Panc1 (cell line): ENCODE data around the gene SAMD14. TPM values are rescaled to one million over a fixed set of nuclear protein-coding genes. Genes with fewer than 3 reads are reported as not detected.
A peak's percentile ranks its signal among the peaks of the same experiment; 100 is the strongest.

ENCODE experiments used
- ATAC-seq: fragments of 200-7000 bp; cut with Tn5 transposase; 2 replicates; pipeline ENCODE4 v1.9.1; 2020; ENCODE audit warnings: mild to moderate bottlenecking, moderate library complexity
- BruUV-seq: library from RNA; stranded (reverse); fragments of 400-500 nt; replicated peaks from 2 replicates; lab custom pipeline; 2021; lab: Mats Ljungman, UMichigan
- CTCF ChIA-PET: fragments of 300-600 bp; sonication (Branson Sonifier 250); formaldehyde crosslinking; loops from one replicate; lab custom pipeline; 2022; ENCODE audit warnings: antibody characterized with exemption; lab: Charles Lee
- POLR2A ChIA-PET: fragments of 300-600 bp; sonication (Branson Sonifier 250); formaldehyde crosslinking; loops from one replicate; lab custom pipeline; 2022; ENCODE audit warnings: antibody characterized with exemption; lab: Charles Lee
- DNase-seq: peaks from one replicate; pipeline ENCODE4 v3.0.0-alpha.2; 2010; ENCODE audit warnings: low read depth, low spot score
- H3K27ac ChIP-seq: 2 replicates; pipeline ENCODE4 v1.5.1; 2011; ENCODE audit warnings: mild to moderate bottlenecking, low read length, inconsistent platforms
- H3K27me3 ChIP-seq: fragments of 200-500 bp; sonication (Bioruptor generic); 2 replicates; pipeline ENCODE4 v1.6.0; 2014; ENCODE audit warnings: low read length, inconsistent platforms; ENCODE audit not compliant: control insufficient read depth, insufficient read depth
- H3K36me3 ChIP-seq: fragments of 200-500 bp; sonication (Bioruptor generic); 2 replicates; pipeline ENCODE4 v1.5.1; 2014; ENCODE audit warnings: inconsistent platforms, mild to moderate bottlenecking, low read length, moderate library complexity; ENCODE audit not compliant: control insufficient read depth, insufficient read depth
- H3K4me1 ChIP-seq: 2 replicates; pipeline ENCODE4 v1.5.1; 2011; ENCODE audit warnings: inconsistent platforms, mild to moderate bottlenecking, low read length, moderate library complexity; ENCODE audit not compliant: control insufficient read depth, insufficient read depth
- H3K4me3 ChIP-seq, 2 experiments: 2 replicates each; pipeline ENCODE4 v1.5.1; 2011 to 2012; ENCODE audit warnings: low read depth in 2 of 2, low read length in 2 of 2, mild to moderate bottlenecking in 2 of 2, inconsistent platforms in 1 of 2, moderate library complexity in 1 of 2
- H3K9me3 ChIP-seq: fragments of 200-500 bp; sonication (Bioruptor generic); 2 replicates; pipeline ENCODE4 v1.5.1; 2014; ENCODE audit warnings: low read depth, mild to moderate bottlenecking, inconsistent platforms, low read length, moderate library complexity; ENCODE audit not compliant: control insufficient read depth, insufficient read depth
- POLR2AphosphoS5 ChIP-seq: IDR thresholded peaks from 2 replicates; pipeline ENCODE4 v1.6.1; 2012; ENCODE audit warnings: mild to moderate bottlenecking, low read depth, low read length, moderate library complexity
- SIN3A ChIP-seq: IDR thresholded peaks from 2 replicates; pipeline ENCODE4 v1.6.1; 2012; ENCODE audit warnings: low read depth, mild to moderate bottlenecking, low read length, moderate library complexity, borderline replicate concordance; ENCODE audit not compliant: insufficient read depth
- TCF7L2 ChIP-seq: IDR thresholded peaks from 2 replicates; pipeline ENCODE4 v1.6.1; 2011; ENCODE audit warnings: mild to moderate bottlenecking, low read depth, low read length, inconsistent platforms
- in situ Hi-C: cut with HindIII; loops from 2 replicates; pipeline ENCODE4 v1.10.0; 2016; ENCODE audit warnings: low sequenced_read_pairs, low pct_unique_long_range_greater_than_20kb
- intact Hi-C: fragments of 100-400 bp; cut with micrococcal nuclease; formaldehyde crosslinking; loops from one replicate; pipeline ENCODE4 v1.10.0; 2022; ENCODE audit not compliant: unreplicated experiment
- total RNA-seq: library from RNA; stranded (reverse); gene quantifications from one replicate; pipeline ENCODE4 v1.2.1, GENCODE V29; 2021; ENCODE audit not compliant: unreplicated experiment
- TF ChIP-seq, protein P1 (sequence below): fragments of 450-650 bp; IDR thresholded peaks from 2 replicates; pipeline ENCODE4 v1.5.1; 2017; ENCODE audit warnings: mild to moderate bottlenecking
- TF ChIP-seq, protein P2 (sequence below), 2 experiments: IDR thresholded peaks; 2 replicates each; pipeline ENCODE4 v1.6.1; 2011 to 2012; ENCODE audit warnings: low read depth in 2 of 2, control low read depth in 1 of 2, low read length in 1 of 2, mild to moderate bottlenecking in 1 of 2, moderate library complexity in 1 of 2; ENCODE audit not compliant: insufficient read depth in 1 of 2

The SAMD14 gene
- total RNA-seq, 1 experiment from 2014 or later, result 6.9 TPM

DNA sequence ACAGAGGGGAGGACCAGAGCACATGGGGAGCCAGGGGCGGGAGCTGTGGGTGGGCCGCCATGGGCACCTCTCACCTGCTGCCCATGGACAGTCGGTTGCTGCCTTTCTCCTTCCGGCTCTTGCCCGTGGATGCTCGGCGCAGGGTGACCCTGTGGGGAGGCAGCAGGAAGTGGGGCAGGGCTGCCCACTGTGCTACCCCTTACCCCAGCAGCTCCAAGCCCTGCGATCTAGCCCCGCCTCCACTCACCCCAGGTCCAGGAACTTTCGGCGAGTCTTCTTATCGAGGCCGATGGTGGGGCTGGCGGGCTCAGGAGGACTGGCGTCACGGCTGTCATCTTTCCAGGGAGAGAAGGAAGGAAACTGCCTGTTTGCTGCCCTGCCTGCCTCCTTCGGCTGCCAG, 14.2 kb downstream of the SAMD14 start:
- ATAC-seq, result no peak
- in situ Hi-C loops (no loop called here), intact Hi-C loops (no loop called here)

DNA sequence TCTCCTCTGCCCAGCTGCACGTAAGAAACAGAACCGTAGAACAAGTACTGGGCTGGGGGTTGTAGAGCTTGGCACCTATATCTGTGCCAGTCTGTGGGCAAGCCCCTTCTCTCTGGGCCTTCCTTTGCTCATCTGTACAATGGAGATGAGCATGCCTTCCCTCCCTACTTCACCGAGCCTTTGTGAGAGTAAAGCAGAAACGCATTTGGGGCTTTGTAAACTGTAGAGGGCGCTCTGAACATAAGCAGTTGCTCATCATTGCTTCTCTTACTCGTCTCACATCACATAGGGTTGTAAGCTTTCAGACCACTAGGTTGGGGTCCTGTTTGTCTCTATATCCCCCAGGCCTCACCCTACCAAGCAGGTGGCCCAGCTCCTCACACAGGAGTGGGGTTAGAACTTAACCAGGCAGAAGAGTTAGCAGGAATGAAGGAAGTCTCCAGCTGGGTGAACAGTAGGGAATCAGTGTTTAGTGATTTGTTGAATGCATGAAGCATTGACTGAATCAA, 15.1 kb downstream of the SAMD14 start:
- ChIA-PET CTCF (interaction anchor here (0.6 to 2.6 kb wide), 6 partner anchors 8 to 85 kb away, joined by 3 to 12 read pairs (median 6); no protein-coding TSS in a partner anchor), POLR2A (no interaction called here)
- H3K4me1 ChIP-seq, result peaks cover 15% of the 10 kb centered on the region
- H3K27me3 ChIP-seq, result no peaks in the 10 kb centered on the region
- TF ChIP-seq, protein P1, sequence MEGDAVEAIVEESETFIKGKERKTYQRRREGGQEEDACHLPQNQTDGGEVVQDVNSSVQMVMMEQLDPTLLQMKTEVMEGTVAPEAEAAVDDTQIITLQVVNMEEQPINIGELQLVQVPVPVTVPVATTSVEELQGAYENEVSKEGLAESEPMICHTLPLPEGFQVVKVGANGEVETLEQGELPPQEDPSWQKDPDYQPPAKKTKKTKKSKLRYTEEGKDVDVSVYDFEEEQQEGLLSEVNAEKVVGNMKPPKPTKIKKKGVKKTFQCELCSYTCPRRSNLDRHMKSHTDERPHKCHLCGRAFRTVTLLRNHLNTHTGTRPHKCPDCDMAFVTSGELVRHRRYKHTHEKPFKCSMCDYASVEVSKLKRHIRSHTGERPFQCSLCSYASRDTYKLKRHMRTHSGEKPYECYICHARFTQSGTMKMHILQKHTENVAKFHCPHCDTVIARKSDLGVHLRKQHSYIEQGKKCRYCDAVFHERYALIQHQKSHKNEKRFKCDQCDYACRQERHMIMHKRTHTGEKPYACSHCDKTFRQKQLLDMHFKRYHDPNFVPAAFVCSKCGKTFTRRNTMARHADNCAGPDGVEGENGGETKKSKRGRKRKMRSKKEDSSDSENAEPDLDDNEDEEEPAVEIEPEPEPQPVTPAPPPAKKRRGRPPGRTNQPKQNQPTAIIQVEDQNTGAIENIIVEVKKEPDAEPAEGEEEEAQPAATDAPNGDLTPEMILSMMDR, result peak; percentile 91
- TF ChIP-seq POLR2AphosphoS5, result no peak
- H3K36me3 ChIP-seq, result no peaks in the 10 kb centered on the region
- in situ Hi-C loops (no loop called here), intact Hi-C loops (no loop called here)
- H3K9me3 ChIP-seq, result no peaks in the 10 kb centered on the region
- H3K4me3 ChIP-seq, result no peak overlapping the region
- BruUV-seq, result no TSS peak
- H3K27ac ChIP-seq, result no peak overlapping the region
- DNase-seq (no peak), ATAC-seq (peak; percentile 49)

More for the DNA sequence above, 14.2 kb downstream of the SAMD14 start:
- Histone ChIP-seq H3K9me3 (no peaks in the 10 kb centered on the region), H3K4me1 (peaks cover 15% of the 10 kb centered on the region), H3K27ac (no peak overlapping the region), H3K27me3 (no peaks in the 10 kb centered on the region), H3K4me3 (no peak overlapping the region), H3K36me3 (no peaks in the 10 kb centered on the region)
- no peak for DNase-seq
- POLR2A ChIA-PET, result no interaction called here
- no TSS peak for BruUV-seq
- CTCF ChIA-PET, result no interaction called here
- TF ChIP-seq, protein P1, result no peak
- TF ChIP-seq, protein P2, sequence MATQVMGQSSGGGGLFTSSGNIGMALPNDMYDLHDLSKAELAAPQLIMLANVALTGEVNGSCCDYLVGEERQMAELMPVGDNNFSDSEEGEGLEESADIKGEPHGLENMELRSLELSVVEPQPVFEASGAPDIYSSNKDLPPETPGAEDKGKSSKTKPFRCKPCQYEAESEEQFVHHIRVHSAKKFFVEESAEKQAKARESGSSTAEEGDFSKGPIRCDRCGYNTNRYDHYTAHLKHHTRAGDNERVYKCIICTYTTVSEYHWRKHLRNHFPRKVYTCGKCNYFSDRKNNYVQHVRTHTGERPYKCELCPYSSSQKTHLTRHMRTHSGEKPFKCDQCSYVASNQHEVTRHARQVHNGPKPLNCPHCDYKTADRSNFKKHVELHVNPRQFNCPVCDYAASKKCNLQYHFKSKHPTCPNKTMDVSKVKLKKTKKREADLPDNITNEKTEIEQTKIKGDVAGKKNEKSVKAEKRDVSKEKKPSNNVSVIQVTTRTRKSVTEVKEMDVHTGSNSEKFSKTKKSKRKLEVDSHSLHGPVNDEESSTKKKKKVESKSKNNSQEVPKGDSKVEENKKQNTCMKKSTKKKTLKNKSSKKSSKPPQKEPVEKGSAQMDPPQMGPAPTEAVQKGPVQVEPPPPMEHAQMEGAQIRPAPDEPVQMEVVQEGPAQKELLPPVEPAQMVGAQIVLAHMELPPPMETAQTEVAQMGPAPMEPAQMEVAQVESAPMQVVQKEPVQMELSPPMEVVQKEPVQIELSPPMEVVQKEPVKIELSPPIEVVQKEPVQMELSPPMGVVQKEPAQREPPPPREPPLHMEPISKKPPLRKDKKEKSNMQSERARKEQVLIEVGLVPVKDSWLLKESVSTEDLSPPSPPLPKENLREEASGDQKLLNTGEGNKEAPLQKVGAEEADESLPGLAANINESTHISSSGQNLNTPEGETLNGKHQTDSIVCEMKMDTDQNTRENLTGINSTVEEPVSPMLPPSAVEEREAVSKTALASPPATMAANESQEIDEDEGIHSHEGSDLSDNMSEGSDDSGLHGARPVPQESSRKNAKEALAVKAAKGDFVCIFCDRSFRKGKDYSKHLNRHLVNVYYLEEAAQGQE (IDR thresholded peaks at IDR 0.05; ENCODE audit: insufficient read depth in 1 of 2, low read depth in 2 of 2, low read length in 1 of 2), result no peak
- TF ChIP-seq POLR2AphosphoS5 (no peak), SIN3A (no peak), TCF7L2 (no peak)
